NCI-H2196 (cell line): ENCODE results near the gene MICU1.
"Not testable (repeated sequence)": the region's sequence is repeated elsewhere in the genome, so short reads cannot be mapped to it uniquely, and the experiment has no call there.

Experiments used
- DNase-seq: peaks from one replicate; lab custom pipeline; 2025; ENCODE audit not compliant: unreplicated experiment; lab: John Stamatoyannopoulos, UW

The MICU1 gene

DNA sequence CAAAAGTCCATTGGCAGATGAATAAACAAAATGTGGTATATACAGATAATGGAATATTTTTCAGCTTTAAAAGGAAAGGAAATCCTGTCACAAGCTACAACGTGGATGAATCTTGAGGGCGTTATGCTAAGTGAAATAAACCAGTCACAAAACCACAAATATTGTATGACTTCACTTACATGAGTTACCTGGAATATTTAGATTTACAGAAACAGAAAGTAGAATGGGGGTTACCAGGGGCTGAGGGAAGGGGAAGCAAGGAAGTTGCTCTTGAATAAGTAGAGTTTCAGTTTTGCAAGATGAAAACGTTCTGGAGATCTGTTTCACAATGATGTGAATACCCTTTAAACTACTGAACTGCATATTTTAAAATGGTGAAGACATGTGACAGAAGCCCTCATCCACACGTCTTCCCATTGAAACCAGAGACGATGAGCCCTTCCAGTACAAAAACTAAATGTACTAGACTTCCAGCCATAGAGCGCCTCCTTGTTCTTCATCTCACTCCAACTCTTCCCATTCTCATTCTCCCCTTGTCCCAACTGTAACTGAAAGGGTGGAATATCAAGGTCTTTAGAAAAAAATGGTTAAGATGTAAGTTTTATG, 62.4 kb downstream of the MICU1 start:
- DNase-seq: no peak

DNA sequence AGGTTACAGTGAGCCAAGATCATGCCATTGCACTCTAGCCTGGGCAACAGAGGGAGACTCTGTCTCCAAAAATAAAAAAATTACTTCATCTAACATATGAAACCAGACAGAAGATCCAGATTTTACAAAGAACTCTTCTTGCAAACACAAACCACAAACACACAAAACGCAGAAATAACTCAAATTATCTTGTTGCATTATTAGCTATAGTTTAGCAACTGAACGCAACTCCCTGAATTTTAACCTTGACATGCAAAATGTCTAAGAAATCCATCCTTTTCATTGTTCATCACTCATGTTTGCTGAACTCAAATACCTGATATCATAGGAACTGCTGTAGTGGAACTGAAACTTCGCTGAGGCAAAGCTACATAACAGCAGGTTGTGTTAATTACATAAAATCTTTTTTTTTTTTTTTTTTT, 64.1 kb downstream of the MICU1 start:
- no peak for DNase-seq

DNA sequence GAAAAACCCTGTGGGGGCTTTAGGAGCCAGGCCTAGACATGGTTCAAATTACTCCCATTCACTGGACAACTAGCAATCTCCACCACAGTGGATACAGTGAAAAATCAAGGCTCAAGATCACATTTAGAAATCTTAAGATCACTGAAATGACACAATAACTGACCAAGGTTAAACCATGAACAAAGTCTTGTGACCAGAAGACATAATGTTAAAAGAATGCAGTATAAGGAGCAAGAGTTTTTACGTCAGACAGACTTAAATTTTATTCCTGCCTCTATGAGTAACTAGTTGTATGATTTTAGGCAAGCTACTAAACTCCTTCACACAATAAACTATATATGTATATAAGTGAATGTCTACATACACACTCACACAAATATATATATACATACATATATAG, 68.5 kb downstream of the MICU1 start:
- no peak for DNase-seq

DNA sequence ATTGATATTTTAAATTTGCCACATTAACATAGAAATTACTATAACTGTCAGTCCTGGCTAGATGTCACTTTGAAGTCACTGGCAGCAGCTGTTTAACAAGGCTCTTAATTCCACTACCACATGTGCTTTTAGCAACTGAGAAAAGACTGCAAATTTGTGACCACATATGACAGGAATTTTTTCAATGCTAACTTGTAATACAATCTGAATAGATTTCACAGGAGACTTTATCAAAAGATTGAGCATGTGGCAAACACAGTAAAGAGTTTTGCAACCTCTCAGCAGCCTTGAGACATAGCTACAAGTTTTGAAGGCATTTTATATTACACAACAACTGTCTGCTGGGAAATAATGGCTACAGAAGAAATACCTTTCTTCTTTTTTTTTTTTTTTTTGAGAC, 73.0 kb downstream of the MICU1 start:
- DNase-seq: no peak

DNA sequence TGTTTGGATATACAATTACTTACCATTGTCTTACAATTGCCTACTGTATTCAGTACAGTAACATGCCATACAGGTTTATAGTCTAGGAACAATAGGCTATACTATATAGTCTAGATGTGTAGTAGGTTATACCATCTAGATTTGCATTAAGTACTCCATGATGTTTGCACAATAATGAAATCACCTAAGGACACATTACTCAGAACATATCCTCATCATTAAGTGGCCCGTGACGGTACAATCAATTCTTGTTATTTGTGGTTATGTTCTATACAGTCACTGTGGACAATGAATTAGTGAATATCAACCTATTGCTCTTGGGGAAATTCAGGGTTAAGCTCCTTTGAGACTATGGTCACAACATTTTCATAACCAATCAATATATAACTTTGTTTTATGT, 75.6 kb downstream of the MICU1 start:
- no peak for DNase-seq

DNA sequence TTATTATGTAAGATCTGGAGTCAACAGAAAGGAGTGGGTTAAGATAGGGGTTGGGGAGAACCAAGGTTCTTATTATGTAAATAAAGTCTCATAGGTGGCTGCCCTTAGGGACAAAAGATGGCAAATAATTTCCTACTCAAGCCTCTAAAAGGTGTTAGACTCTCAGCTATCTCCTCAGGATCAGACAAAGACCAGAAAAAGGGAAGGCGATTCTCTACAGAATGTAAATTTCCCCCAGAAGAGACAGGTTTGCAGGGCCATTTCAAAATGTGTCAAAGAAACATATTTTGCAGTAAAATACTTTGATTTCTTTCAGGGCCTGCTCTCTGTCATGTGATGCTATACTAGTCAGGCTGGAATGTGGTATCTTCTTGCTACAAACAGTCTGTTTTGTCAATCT, 80.3 kb downstream of the MICU1 start:
- no peak for DNase-seq

DNA sequence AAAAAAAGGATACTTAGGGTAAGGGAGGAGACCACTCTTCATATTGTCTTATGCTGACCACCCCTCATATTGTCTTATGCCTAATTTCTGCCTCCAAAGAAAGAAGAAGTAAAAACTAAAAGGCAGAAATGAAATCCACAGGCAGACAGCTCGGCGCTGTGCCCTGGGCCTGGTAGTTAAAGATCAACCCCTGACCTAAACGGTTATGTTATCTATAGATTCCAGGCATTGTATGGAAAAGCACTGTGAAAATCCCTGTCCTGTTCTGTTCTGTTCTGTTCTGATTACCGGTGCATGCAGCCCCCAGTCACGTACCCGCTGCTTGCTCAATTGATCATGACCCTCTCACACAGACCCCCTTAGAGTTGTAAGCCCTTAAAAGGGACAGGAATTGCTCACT, 82.0 kb downstream of the MICU1 start:
- DNase-seq: not testable (repeated sequence)

DNA sequence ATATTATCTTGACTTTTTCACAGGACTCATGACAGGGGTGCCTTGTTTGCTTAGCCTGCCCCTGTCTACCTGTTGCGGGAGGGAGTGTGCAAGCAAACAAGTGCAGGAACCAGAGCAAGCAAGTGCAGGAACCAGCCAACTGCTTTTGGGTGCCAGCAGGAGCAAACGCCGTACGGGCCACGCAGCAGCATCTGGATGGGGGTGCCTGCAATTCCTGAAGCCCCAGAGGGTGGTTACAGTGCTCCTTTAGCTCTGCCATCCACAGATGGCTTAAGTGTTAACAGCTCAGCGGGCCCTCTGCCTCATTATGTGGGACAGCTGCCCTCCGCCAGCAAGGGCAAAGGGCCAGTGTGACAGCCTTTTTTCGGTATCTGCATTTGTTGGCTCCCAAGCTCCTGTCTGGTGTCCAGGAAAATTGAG, 83.5 kb downstream of the MICU1 start:
- DNase-seq: no peak

DNA sequence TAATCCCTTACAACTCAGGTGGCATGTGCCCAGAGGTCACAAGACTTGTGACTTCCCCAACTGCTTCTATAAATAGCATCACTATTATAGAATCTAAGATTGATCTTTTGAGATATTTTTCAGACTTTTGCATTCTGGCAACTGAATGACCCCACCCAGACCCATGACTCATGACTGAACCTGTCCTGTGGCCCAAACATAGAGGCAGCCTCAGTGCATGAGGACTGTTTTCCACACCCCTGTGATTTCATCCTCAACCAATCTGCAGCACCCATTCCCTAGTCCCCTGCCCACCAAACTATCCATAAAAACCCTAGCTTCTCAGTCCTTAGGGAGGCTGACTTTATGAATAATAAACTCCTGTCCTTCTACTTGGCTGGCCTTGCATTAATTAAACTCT, 84.5 kb downstream of the MICU1 start:
- no peak for DNase-seq

DNA sequence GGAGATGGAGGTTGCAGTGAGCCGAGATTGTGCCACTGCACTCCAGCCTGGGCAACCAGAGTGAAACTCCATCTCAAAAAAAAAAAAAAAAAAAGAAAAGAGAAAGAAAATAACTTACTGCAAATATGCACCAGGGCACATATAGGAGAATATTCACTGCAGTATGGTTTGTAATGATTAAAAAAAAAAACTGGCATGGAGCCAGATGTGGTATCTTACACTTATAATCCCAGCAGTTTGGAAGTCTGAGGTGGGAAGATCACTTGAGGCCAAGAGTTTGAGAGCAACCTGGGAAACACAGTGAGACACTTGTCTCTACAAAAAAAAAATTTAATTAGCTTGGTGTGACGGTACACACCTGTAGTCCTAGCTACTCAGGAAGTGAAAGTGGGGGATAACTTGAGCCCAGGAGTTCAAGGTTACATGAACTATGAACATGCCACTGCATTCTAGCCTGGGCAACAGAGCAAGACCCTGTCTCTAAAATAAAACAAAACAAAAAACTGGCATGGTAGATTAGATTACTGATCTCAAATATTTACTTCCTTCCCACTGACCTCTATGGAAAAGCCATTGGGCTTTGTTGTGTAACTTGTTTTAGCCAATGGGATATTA, 85.6 kb downstream of the MICU1 start:
- no peak for DNase-seq

DNA sequence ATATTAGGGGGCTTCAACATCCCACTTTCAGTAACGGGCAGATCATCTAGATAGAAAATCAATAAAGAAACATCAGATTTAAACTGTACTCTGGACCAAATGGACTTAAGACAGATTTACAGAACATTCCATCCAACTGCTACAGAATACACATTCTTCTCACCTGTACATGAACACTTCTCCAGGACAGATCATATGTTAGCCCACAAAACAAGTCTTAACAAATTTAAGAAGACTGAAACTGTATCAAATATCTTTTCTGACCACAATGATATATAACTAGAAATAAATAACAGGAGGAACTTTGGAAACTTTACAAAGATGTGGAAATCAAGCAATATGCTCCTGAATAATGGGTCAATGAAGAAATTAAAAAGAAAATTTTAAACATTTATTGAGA, 86.7 kb downstream of the MICU1 start:
- DNase-seq: no peak

DNA sequence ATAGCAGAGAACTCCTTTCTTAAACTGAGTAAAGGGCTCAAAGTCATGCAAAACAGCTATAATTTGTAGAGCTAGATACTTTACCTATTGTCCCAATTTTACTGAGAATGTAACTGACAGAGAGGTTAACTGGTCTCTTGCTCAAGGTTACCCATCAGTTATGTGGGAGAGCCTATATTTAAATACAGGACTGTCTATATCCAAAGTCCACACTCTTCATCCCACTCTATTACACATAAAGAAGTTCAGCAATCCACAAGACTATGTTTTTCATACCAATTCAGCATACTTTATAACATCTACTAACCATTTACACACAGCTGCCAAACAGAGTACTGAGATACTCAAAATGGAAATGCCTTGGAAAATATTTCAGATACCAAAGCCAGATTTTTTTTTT, 100.2 kb downstream of the MICU1 start:
- no peak for DNase-seq

DNA sequence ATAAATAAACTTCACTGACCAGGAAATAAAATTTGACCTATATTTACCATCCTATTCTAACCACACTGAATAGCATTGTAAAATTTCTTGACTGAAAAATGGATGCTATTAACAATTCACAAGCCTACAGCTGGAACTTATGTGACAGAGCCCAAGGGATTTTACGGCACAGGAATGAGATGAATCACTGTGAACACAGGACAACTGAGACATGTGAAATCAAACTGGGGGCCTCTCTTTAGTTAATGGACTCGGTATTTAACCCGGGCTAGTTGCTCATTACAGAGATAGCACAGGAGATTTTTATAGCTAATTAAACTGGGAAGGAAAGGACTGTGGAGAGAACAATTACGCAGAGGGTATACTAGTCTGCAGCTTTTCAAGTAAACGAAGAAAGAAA, 100.6 kb downstream of the MICU1 start:
- DNase-seq: no peak

DNA sequence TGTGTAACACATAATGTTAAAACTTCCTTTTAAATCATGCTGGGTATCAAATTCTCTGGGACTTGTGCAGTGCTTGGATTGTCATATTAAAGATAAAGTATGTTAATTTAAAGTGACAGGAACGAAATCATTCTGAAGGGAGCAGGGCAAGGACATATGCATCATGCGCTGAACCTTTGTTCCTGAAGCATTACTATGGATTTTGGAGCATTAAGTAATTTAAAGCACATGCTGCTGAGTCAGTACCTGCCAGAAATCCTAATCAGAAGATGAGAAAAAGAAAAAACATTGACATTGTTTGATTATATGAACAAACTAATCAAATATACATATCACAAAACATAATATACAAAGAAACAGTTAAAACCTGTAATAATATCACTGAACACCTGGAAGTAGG, 101.4 kb downstream of the MICU1 start:
- DNase-seq: no peak

DNA sequence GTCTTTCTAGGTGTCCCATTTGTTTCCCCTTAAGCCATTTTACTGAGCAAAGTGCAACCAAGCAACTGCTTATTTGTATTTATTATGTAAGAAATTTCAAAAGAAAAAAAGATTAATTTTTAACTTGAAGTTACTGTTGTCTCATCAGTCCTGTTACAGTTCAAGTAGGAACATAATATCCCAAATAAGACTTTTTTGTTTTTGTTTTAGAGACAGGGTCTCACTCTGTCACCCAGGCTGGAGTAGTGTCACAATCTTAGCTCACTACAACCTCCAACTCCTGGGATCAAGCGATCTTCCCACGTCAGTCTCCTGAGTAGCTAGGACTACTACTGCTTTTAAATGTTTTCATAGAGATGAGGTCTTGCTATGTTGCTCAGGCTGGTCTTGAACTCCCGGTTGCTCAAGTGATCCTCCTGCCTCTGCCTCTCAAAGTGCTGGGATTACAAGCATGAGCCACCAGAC, 101.9 kb downstream of the MICU1 start:
- DNase-seq: no peak

DNA sequence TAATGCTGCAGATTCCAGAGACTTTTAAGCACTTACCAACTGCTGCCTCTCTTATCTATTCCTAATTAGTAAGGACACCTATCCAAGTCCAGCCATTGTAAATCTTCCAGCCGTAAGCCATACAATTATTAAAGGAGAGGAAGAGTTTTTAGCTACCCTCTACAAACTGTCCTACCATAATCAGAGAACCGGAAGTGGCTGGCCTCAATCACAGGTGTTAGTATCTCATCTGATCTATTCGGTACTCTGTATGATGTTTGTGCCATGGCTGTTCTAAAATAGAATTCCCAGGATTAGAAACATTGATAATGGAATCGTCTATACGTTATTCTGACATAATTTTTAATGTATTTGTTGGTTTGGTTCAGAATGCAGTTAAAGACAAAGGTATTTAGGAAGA, 102.8 kb downstream of the MICU1 start:
- no peak for DNase-seq

DNA sequence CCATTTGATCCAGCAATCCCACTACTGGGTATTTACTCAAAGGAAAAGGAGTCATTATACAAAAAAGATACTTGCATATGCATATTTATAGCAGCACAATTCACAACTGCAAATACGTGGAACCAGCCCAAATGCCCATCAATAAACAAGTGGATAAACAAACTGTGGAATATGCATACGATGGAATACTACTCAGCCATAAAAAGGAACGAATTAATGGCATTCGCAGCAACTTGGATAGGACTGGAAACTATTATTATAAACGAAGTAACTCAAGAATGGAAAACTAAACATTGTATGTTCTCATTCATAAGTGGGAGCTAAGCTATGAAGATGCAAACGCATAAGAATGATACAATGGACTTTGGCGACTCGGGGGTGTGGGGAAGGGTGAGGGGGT, 108.6 kb downstream of the MICU1 start:
- no peak for DNase-seq

DNA sequence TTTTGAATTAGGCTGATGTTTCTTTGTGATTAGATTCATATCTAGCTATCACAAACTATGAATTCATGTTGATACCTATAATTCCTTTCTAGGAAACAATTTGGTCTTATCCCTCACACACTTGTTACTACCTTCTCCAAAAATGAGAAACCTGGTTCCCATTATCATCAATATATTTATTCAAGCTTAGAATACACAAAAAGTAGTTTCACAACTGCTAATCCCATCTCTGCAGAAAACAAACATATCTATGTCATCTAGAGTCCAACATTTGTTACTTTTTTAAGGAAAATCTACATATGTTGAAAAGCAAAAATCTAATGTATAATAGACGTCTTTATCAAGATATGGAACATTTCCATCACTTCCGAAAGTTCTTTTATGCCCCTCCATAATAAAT, 110.4 kb downstream of the MICU1 start:
- no peak for DNase-seq

DNA sequence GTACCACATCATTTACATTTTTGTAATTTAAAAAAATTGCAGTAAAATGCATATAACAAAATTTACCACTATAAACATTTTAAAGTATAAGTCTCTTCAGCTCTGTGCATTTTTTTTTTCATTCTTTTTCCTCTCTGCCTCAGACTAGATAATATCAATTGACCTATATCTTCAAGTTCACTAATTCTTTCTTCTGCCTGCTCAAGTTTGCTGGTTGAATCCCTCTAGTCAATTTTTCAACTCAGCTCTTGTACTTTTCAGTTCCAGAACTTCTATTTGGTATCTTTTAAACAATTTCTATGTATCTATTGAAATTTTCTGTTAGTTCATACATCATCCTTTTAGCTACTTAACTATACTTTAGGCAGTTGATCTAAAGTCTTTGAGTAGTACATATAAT, 112.0 kb downstream of the MICU1 start:
- DNase-seq: no peak

DNA sequence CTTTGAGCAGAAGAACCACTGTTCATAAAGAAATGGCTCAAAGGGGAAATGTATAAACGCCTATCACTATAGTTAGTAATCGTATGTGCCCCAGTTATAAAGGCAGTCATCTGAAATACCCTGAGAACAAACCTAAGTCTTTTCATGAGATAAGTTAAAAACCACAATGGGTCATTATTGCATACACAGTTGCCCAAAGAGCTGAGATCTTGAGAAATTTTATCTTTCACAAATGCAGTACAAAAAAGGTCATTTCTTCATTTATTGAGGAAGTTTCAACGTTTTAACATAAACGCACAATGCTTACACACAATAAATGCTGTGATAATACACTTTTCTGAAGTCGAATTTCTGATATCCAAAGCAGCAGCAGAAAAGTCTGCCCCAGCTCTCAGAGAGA, 114.4 kb downstream of the MICU1 start:
- DNase-seq: no peak

DNA sequence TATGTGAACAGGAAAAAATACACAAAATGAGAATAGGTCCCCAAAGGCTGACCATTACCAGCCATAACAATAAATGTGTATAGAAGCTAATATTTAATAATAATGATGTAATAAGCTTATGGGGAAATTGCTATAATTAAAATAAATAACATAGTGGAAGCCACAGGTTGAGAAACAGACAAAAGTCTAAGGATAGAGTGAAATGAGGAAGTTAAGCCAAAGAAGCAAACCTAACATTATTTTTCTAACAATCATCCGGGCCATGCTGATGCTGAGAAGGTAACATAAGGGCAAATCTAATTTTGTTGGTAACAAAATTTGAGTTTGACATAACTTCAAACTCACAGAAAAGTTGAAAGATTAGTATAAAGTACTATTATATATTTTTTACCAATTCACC, 115.9 kb downstream of the MICU1 start:
- no peak for DNase-seq

DNA sequence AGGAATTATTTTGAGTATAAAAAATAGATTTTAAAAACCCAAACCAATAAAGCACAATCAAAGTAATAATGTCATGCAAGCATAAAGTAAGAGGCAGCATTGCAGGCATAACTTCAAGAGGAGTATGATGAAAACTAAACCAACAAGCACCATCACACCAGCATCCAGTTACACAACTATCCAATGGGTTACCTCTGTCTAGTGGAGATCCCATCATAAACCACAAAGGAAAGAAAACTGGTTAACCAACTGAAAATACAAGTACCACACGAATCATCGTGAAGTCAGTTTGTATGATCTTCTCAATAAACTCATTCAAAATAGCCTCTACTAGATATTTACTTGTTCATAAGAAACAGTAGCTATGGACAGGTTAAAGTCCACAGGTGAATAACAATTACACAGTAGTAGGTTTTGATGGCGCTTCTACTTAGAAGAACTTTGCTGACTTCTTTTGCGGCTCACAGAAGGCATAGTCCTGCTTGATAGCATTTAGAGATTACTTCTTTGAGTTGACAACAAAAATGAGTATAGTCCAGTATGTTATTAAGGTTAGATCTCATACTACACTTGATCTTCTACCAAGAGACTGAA, 116.6 kb downstream of the MICU1 start:
- no peak for DNase-seq

DNA sequence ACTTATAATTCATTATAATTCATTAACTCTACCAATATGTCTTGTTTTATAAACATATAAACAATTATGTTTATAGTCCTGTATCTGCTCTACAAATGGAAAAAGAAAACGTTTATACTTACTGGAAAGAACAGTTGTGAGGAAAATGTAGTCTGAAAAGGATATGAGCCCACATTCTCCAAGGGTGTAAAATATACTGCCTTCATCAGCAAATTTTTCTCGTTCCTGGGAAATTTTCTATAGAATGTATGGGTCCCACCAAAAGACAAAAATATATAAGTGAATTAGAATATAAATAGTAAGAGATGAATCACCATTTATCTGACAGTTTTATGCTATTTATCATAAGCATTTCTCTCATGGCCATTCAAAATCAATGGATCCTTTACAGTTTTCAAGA, 117.8 kb downstream of the MICU1 start:
- DNase-seq: no peak
